ENCODE measurements around the gene SFTPB.

The SFTPB gene

DNA sequence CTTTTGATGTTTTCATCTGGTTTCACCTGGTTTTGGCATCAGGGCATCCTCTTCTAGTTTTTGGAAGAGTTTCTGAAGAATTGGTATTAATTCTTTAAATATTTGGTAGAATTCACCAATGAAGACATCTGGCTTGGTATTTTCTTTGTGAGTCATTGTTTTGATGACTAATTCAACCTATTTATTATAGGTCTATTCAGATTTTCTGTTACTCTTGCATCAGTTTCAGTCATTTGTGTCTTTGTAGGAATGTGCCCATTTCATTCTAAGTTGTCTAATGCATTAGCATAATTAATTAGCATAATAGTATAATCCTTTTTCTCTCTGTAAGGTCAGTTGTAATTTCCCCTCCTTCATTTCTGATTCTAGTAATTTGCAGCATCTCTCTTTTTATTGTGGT lies 34.2 kb upstream of the SFTPB start:
- no peak for DNase-seq

GRCh38 chr2:85699325-85699724 lies 31.3 kb upstream of the SFTPB start:
- DNase-seq, result no peak

GRCh38 chr2:85698880-85699254 lies 30.9 kb upstream of the SFTPB start:
- DNase-seq, result no peak

DNA sequence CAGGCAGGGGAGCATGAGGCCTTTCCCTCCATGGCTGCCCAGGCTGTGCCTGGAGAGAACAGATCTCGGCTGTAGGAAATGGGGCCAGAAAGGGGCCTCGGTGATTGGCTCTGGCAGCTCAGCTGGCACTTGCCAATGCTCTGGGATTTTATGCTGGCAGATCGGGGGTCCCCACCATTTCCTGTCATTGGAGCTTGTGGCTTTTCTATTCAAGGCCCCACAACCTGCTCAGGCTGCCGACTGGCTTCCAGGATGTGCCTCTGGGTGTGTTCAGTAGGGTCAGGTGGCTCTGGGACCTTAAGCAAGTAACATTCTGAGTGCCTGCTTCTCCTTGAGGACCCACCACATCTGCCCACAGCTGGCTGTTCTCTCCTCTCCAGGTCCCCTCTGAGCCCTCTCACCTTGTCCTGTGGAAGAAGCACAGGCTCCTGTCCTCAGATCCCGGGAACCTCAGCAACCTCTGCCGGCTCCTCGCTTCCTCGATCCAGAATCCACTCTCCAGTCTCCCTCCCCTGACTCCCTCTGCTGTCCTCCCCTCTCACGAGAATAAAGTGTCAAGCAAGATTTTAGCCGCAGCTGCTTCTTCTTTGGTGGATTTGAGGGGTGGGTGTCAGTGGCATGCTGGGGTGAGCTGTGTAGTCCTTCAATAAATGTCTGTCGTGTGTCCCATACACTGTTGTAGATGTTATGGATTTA lies 30.3 kb upstream of the SFTPB start:
- no peak for DNase-seq

GRCh38 chr2:85697716-85698115 lies 29.7 kb upstream of the SFTPB start:
- no peak for DNase-seq

GRCh38 chr2:85697096-85697495 lies 29.1 kb upstream of the SFTPB start:
- no peak for DNase-seq

- no peak for DNase-seq
Measured at GRCh38 chr2:85695691-85696668, 28.0 kb upstream of the SFTPB start.

DNA sequence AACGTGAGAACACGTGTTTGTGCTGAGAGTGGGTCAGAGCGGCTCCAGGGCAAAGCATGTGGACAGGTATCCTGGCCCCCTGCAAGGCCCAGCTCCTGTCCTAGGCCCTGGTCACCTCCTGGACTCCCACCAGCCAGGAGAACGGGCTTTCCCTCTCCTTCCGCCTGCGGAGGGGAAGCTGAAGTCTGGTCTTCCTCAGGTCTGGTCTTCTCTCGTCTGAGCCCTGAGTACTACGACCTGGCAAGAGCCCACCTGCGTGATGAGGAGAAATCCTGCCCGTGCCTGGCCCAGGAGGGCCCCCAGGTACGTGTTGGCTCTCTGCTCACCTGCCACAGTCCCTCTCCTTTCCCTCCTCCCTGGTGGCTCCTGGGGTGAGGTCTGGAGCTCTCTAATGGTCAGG lies 27.1 kb upstream of the SFTPB start:
- no peak for DNase-seq

DNA sequence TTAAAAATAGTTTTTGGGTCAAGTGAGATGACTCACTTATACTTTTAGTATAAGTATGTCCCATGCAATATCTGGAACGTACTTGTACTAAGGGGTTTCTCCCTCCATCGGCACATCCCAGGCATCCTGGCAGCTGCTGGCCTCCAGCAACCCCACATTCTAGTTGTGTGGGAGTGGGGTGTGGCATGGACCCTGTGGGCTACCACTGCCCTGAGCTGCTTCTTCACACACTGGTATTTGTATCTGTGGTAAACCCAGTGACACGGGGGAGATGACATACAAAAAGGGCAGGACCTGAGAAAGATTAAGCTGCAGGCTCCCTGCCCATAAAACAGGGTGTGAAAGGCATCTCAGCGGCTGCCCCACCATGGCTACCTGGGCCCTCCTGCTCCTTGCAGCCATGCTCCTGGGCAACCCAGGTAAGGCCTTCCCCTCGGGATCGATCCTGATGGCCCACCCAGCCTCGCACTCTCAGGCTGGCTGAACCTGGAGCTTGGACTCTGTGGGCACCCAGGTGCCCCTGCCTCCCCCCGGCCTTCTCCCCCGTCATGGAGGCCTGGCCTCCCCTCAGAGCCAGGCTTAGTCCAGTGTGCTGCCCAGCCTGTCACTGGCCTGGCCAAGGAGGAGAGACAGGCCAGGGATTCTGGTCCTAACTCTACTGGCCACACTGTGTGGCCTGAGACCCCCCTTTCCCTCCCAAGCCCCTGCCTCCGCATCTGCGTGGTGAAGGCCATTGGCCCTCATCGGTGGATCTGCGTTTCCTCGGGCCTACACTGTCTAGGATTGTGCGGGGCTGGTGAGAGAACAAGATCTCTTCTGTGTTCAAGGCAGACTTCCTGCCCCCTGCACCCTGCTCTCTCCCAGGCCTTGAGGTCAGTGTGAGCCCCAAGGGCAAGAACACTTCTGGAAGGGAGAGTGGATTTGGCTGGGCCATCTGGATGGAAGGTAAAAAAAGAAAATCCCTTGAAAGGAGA lies 26.3 kb upstream of the SFTPB start, which contains the start of gene GNLY:
TSS of gene GNLY (plus strand) at position 307 of the 974 bp plus-strand sequence. CDS start at position 368, 61 bp downstream.
- no peak for DNase-seq

- DNase-seq, result no peak
Measured at GRCh38 chr2:85692039-85692645, 24.1 kb upstream of the SFTPB start.

- no peak for DNase-seq
Measured at GRCh38 chr2:85690932-85691331, 22.9 kb upstream of the SFTPB start.

DNA sequence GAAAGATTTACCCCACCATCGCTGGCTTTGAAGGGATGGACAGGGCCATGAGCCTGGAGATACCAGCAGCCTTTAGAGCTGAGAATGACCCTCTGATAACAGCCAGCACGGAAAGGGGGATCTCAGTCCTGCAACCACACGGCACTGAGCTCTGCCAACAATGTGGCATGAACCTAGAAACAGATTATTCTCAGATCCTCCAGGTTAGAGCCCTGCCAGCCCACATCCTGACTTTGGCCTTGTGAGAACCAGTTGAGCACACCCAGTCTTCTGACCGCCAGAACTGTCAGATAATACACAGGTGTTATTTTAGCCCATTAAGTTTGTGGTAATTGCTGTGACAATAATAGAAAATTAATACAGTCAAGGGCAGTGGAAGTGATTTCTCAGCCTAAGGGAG lies 16.8 kb upstream of the SFTPB start:
- no peak for DNase-seq

GRCh38 chr2:85684380-85684779 lies 16.4 kb upstream of the SFTPB start:
- DNase-seq, result no peak

DNA sequence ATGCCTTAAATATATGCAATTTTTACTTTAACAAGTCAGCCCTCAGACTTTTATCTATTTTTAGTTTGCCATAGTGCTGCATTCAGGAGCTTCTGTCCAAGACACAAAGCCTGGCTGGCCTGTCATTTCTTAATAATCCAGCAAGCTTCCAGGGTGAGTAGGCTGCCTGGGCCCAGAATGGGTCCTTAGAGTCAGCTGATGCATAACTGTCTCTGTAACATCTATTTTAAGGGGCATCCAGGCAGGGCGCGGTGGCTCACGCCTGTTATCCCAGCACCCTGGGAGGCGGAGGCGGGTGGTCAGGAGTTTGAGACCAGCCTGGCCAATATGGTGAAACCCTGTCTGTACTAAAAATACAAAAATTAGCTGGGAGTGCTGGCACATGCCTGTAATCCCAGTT lies 14.4 kb upstream of the SFTPB start:
- no peak for DNase-seq

GRCh38 chr2:85681776-85682175 lies 13.8 kb upstream of the SFTPB start:
- no peak for DNase-seq

DNA sequence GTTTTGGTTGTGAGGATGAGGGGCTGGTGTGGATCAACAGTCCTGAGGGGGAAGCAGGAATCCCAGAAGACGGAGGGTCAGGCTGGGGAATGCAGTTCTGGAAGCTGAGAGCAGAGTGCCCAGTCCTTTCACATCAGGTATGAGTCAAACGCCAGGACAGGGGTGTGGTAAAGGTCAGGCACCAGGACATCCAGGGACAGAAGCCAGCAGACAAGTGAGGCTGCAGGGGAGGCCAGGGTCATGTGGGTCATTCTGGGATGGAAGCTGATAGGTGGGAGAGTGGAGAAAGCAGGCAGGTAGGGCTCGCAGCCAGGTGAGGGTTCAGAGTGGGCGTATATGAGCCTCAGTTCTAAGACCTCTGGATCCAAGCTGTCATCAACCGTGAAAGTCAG lies 13.4 kb upstream of the SFTPB start:
- no peak for DNase-seq

GRCh38 chr2:85680707-85681371 lies 12.8 kb upstream of the SFTPB start:
- no peak for DNase-seq

DNA sequence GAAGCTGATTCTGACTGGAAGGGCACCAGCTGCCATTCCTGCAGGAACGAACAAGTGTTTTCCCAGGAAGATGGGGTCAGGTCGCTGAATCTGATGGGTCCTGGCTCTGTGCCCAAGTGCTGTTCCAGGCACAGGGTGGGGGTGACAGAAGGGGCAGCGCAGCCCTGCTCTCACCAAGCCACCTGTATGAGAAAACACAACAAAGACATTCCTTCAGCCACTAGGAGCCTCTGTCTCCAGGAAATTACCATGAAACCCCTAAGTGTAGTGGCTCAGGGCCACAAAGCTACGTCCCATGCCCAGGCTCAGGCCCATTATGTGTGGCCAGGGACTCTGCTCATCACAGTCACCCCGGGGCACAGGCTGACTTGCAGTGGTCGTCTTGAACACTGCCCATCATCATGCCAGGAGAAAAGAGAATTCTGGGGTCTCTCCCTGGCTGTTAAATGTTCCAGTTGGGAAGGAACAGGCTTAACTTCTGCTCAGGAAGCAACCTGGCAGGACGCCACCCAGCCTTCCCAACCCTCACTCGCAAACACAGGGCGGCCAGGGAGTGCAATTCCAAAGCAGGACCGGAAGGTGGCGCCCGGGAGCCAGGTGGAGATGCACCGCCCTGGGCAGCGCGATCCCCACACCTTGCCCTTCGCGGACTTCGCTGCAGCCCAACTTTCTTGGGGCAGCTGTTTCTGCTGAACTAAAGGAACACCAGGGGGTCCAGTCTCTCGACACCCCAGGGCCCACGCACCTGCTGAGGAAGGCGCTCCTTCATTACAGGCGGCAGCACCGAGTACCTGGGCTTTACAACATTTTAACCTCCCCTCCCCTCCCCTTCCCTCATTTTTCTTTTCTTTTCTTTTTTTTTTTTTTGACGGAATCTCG lies 11.0 kb upstream of the SFTPB start:
- DNase-seq, result peak; percentile 37

DNA sequence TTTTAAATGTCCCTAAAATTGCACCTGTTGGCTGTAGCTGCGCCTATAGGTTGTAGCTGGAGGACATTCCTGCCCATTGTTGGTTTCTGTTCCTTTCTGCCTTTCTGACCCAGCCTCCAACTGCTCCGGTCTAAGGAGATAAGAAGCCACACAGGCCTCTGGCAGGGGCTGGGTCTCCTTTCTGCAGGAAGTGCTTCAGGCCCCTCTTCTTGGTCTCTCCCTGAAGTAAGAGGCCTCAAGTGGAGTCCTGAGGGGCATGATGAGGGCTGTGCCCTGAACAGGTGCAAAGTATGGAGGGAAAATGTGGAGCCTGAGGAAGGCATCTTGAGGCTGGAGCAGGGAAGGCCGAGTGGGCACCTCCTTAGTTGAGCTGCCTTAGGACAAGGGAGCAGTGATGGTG lies 10.4 kb upstream of the SFTPB start:
- DNase-seq, result no peak

- no peak for DNase-seq
Measured at GRCh38 chr2:85675866-85676548, 8.0 kb upstream of the SFTPB start.
